DMS79 (cell line): ENCODE data around the gene KCNIP1.

ENCODE experiments used
- DNase-seq: peaks from one replicate; lab custom pipeline; 2025; lab: John Stamatoyannopoulos, UW

The KCNIP1 gene

GRCh38 chr5:170629566-170630175 is 125.9 kb downstream of the KCNIP1 start:
- DNase-seq: no peak

- no peak for DNase-seq
These were observed 126.4 kb downstream of the KCNIP1 start for GRCh38 chr5:170630226-170630625.

- no peak for DNase-seq
These were observed 126.9 kb downstream of the KCNIP1 start for GRCh38 chr5:170630711-170631141.

- no peak for DNase-seq
These were observed 127.8 kb downstream of the KCNIP1 start for GRCh38 chr5:170631466-170632195.

- DNase-seq: no peak
These were observed 128.6 kb downstream of the KCNIP1 start for GRCh38 chr5:170632266-170632984.

- DNase-seq: no peak
These were observed 129.1 kb downstream of the KCNIP1 start for GRCh38 chr5:170632985-170633234.

- peak; percentile 11 for DNase-seq
These were observed 129.6 kb downstream of the KCNIP1 start for GRCh38 chr5:170633235-170634081.

- DNase-seq: no peak
These were observed 130.6 kb downstream of the KCNIP1 start for GRCh38 chr5:170634256-170634990.

GRCh38 chr5:170635706-170636105 is 131.9 kb downstream of the KCNIP1 start:
- no peak for DNase-seq

- no peak for DNase-seq
These were observed 132.4 kb downstream of the KCNIP1 start for GRCh38 chr5:170636206-170636605.

- no peak for DNase-seq
These were observed 133.1 kb downstream of the KCNIP1 start for GRCh38 chr5:170636801-170637477.

GRCh38 chr5:170638051-170638450 is 134.2 kb downstream of the KCNIP1 start:
- no peak for DNase-seq

GRCh38 chr5:170638454-170639220 is 134.8 kb downstream of the KCNIP1 start:
- no peak for DNase-seq

GRCh38 chr5:170639221-170639925 is 135.6 kb downstream of the KCNIP1 start:
- DNase-seq: no peak

GRCh38 chr5:170640731-170641588 is 137.1 kb downstream of the KCNIP1 start:
- DNase-seq: no peak

- DNase-seq: no peak
These were observed 137.8 kb downstream of the KCNIP1 start for GRCh38 chr5:170641589-170642031.

- no peak for DNase-seq
These were observed 138.4 kb downstream of the KCNIP1 start for GRCh38 chr5:170642066-170642735.
